GM21381 (cell line): ENCODE measurements around the gene EIF6.

Source experiments
- ATAC-seq: cut with Tn5 transposase; IDR thresholded peaks from one replicate; pipeline ENCODE4 v1.9.1; 2021; ENCODE audit warnings: mild to moderate bottlenecking, moderate library complexity; ENCODE audit not compliant: unreplicated experiment

Gene EIF6

GRCh38 chr20:35314816-35315631 lies 30.5 kb upstream of the EIF6 start:
- ATAC-seq: no peak

GRCh38 chr20:35312318-35312717 lies 27.7 kb upstream of the EIF6 start:
- ATAC-seq: no peak

DNA sequence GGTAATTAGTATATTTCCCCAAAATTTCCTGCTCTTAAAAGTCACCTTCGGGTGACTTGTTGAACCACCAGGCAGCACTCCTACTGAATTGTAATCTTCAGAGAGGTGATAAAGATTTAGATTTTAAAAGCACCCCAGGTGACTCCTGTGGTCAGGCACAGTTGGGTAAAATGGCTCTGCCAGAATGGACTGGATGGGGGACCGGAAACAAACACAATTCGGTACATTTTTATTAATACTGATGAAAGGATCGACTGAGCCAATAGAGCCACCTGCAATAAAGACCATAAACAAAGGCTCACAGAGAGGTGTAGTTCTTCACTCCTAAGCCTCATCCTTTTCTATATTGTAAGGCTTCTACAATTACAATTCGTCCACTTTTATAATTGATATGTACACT lies 27.2 kb upstream of the EIF6 start:
- no peak for ATAC-seq

- no peak for ATAC-seq
These were observed 26.8 kb upstream of the EIF6 start for GRCh38 chr20:35311409-35311808.

- ATAC-seq: no peak
These were observed 23.4 kb upstream of the EIF6 start for GRCh38 chr20:35307666-35308653.

GRCh38 chr20:35306931-35307517 lies 22.5 kb upstream of the EIF6 start:
- ATAC-seq: no peak

DNA sequence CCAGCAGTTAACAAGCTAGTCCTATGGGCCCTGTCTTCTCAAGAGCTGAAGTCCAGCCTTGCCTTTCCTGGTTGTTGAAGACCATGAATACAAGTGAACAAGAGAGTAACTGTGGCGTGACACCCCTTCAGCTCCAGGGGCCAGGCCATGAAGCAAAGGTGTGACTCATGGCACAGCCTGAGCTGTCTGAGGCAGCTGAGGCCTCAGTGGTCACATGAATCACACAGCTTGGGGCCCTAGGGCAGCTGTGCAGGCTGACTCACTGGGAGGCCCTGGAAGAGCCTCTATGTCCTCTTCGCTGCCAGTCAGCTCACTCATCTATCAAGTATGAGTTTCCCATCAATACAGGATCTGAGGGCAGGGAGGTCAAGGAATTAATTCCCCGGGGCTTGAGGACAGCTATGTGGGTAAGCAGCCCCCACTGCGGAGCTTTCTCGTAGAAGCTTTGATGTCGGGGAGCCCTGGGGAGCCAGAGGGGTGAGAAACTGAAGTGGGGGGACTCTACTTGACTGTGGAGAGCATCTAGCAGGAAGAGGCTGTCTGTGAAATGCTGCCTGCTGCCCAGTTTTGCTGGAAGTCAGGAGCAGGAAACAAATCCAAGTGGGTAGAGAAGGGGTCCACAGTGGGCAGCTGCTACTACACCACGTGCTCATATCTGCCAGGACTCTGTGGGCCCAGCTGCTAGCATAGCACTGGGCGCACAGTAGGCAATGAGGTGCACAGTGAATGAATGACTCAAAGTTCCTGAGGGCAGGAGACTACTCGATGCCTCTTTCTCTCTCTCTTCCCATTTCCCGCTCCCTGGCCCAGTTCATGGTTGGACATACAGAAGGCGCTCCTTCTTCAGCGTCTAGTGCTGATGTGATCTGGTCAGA lies 21.3 kb upstream of the EIF6 start:
- ATAC-seq: no peak

- ATAC-seq: no peak
These were observed 20.4 kb upstream of the EIF6 start for GRCh38 chr20:35304956-35305355.

GRCh38 chr20:35303735-35304491 lies 19.3 kb upstream of the EIF6 start:
- no peak for ATAC-seq

GRCh38 chr20:35303382-35303734 lies 18.8 kb upstream of the EIF6 start:
- ATAC-seq: no peak

- ATAC-seq: no peak
These were observed 18.1 kb upstream of the EIF6 start for GRCh38 chr20:35302421-35303335.

GRCh38 chr20:35301426-35301825 lies 16.9 kb upstream of the EIF6 start:
- no peak for ATAC-seq

DNA sequence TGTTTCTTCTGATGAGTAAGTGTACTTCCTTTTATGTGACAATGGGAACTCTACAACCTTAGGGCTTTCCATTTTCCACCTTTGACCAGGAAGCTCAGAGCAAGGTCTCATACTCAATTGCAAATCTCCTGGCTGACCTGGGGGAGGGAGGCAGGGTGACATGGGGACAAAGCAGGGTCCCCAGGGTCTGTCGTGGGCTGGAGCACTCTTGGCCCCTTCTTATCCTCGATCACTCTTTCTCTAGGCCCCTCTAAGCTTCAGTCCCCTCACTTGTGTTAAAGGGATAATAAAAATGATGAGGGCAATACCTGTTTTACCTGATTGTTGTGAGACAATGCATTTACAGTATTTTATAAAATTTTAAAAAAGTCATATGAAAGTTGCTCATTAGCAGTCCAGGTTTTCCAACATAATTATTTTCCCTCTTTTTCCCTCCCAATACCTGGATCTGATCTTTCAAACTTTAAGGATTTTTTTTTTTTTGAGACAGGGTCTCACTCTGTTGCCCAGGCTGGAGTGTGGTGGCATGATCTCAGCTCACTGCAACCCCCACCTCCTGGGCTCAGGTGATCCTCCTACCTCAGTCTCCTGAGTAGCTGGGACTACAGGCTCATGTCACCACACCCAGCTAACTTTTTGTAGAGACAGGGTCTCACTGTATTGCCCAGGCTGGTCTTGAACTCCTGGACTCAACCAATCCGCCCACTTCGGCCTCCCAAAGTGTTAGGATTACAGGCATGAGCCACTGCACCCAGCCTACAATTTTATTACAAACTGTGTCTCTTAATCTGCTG lies 16.1 kb upstream of the EIF6 start:
- ATAC-seq: no peak

DNA sequence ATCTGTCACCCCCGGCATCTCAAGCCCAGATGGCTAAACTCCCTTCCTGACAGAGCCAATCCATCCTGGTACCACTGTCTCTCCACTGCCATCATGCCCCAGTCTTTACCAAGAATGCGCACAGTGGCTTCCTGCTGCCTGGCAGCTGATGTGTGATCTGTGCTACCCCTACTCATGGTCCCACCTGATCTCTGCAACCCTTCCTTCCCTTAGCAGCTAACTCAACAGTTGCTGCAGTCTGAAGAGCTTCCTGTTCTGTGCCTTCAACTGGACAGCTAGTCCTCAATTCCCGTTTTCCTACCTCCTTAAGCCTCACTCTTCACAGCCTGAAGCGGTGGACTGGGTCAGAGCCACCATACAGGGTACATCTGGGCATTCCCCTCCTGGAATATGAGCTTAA lies 15.2 kb upstream of the EIF6 start:
- ATAC-seq: no peak

DNA sequence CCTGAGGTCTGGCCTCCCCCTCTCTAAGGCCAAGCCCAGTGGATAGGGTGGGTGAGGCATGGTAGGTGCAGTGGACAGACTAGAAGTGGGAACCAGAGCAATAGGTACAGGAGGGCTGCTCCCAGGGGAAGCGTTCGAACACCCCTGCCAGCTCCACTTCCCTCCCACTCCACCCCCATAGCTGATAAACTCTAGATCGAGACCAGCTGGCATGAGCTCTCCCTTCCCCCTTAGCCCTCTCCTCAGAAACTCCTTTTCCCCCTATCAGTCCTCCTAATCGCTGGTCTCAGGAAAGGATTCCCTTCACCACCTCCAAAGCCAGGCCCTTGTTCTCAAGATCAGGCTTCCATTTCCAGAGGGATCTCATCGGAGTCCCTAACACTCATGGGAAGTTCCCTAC lies 13.7 kb upstream of the EIF6 start:
- no peak for ATAC-seq

- ATAC-seq: no peak
These were observed 13.2 kb upstream of the EIF6 start for GRCh38 chr20:35297740-35298139.

DNA sequence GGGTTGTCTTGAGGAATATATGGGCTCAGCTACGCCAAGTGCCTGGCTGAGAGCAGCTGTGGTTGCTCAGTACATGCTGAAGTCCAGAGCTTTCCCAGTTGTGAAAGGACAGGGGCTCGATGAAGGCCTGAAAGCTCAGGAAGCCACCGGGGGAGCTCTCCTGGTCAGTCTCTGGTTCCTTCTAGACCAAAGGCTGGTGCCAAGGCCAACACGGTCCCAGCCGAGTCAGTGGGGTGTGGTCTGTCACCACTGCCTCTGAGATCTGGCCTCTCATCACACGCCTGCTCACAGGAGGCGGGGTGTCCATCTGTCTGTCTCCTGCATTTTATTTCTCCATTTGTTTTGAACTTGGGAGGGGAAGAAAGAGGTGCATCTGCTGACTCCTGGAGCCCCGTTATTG lies 12.6 kb upstream of the EIF6 start:
- no peak for ATAC-seq

DNA sequence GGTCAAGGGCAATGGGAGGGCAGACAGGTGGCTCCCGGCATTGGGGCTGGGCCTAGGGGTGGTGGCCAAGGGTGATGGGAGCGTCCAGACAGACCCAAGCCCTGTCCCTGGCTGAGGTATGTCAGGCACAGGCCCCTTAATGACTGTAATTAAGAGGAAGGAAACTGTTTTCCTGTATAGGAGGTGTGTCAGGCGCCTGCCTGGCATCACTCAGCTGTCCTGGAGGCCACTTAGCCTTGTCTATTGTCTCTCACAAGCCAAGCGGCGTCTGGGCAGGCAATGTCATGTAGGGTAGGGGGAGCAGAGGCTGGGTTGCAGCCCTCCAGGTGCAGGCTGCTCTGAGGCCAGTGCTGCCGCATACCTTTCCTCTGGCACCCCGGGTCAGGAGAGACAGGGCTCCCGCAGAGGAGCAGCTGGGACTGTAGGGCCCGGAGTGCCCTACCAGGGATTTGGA lies 11.6 kb upstream of the EIF6 start:
- ATAC-seq: no peak
